ENCODE data around the gene BCO2.

Gene BCO2

GRCh38 chr11:112173152-112173551 lies 2.2 kb upstream of the BCO2 start:
- no peak overlapping the region for H3K27ac ChIP-seq (replicated peaks)
- H3K27me3 ChIP-seq (ENCODE audit: insufficient read depth, poor library complexity, severe bottlenecking) = no peaks in the 10 kb centered on the region
- no peak for DNase-seq (ENCODE audit: low read depth in 1 of 2, low spot score in 1 of 2)
- no peak overlapping the region for H3K4me3 ChIP-seq (replicated peaks; ENCODE audit: insufficient read depth, low read length)
- TF ChIP-seq GABPA (IDR thresholded peaks at IDR 0.05; ENCODE audit: low read depth) = no peak
- TF ChIP-seq REST (IDR thresholded peaks at IDR 0.05; ENCODE audit: insufficient replicate concordance, low read depth) = no peak
- TF ChIP-seq CTCF (IDR thresholded peaks at IDR 0.05; ENCODE audit: insufficient read depth, low read length) = no peak
- no peak for TF ChIP-seq POLR2AphosphoS5 (IDR thresholded peaks at IDR 0.05; ENCODE audit: low read depth)
- TF ChIP-seq SPI1 (IDR thresholded peaks at IDR 0.05; ENCODE audit: borderline replicate concordance, low read depth) = no peak

GRCh38 chr11:112175599-112175952 lies 264 bp downstream of the BCO2 start:
- no peak for DNase-seq (ENCODE audit: low read depth in 1 of 2, low spot score in 1 of 2)
- Histone ChIP-seq H3K27ac (replicated peaks) (no peak overlapping the region), H3K27me3 (ENCODE audit: insufficient read depth, poor library complexity, severe bottlenecking) (no peaks in the 10 kb centered on the region), H3K4me3 (replicated peaks; ENCODE audit: insufficient read depth, low read length) (no peak overlapping the region)
- TF ChIP-seq GABPA (IDR thresholded peaks at IDR 0.05; ENCODE audit: low read depth) (no peak), SPI1 (IDR thresholded peaks at IDR 0.05; ENCODE audit: borderline replicate concordance, low read depth) (no peak), REST (IDR thresholded peaks at IDR 0.05; ENCODE audit: insufficient replicate concordance, low read depth) (no peak), CTCF (IDR thresholded peaks at IDR 0.05; ENCODE audit: insufficient read depth, low read length) (no peak), POLR2AphosphoS5 (IDR thresholded peaks at IDR 0.05; ENCODE audit: low read depth) (no peak)

GRCh38 chr11:112176077-112176476 lies 765 bp downstream of the BCO2 start:
- Histone ChIP-seq H3K27ac (replicated peaks) (no peak overlapping the region), H3K4me3 (replicated peaks; ENCODE audit: insufficient read depth, low read length) (no peak overlapping the region), H3K27me3 (ENCODE audit: insufficient read depth, poor library complexity, severe bottlenecking) (no peaks in the 10 kb centered on the region)
- TF ChIP-seq REST (IDR thresholded peaks at IDR 0.05; ENCODE audit: insufficient replicate concordance, low read depth) (no peak), GABPA (IDR thresholded peaks at IDR 0.05; ENCODE audit: low read depth) (no peak), SPI1 (IDR thresholded peaks at IDR 0.05; ENCODE audit: borderline replicate concordance, low read depth) (no peak), POLR2AphosphoS5 (IDR thresholded peaks at IDR 0.05; ENCODE audit: low read depth) (no peak), CTCF (IDR thresholded peaks at IDR 0.05; ENCODE audit: insufficient read depth, low read length) (no peak)
- DNase-seq (ENCODE audit: low read depth in 1 of 2, low spot score in 1 of 2) = no peak
